ENCODE results near the gene ZNF77.
"Not testable (repeated sequence)": the region's sequence is repeated elsewhere in the genome, so short reads cannot be mapped to it uniquely, and the experiment has no call there.

ZNF77 gene

DNA sequence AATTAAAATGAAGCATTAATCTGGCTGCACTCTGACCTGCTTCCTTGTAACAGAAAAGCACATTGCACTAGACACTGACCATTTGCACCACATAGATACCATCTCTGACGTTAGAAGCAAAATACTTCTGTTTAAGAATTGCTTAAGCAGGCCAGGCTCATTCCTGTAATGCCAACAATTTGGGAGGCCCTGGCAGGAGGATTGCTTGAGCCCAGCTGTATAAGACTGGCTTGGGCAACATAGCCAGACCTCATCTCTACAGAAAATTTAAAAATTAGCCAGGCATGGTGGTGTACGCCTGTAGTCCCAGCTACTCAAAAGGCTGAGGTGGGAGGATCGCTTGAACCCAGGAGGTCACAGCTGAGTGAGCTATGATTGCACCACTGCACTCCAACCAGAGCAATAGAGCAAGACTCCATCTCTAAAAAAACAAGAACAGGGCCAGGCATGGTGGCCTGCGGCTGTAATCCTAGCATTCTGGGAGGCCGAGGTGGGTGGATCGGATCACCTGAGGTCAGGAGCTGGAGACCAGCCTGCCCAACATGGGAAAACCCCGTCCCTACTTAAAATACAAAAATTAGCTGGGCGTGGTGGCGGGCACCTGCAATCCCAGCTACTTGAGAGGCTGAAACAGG, 25.5 kb upstream of the ZNF77 start:
- DNase-seq (ENCODE audit: low read depth): peak; percentile 53

DNA sequence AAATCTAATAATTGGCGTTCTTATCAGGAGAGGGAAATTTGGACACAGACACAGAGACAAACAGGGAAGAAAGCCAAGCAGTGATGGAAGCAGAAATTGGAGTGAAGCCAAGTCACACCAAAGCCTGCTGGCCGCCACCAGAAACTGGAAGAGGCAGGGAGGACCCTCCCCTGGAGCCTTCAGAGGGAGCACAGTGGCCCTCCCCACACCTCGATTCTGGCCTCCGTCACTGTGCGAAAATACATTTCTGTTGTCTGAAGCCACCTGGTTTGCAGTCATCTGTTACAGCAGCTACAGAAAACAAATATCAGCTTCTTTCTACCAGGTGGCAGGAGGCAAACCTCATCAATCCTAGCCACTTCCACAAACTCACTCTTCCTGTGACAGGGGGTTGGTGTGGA, 24.3 kb upstream of the ZNF77 start:
- DNase-seq (ENCODE audit: low read depth): no peak

DNA sequence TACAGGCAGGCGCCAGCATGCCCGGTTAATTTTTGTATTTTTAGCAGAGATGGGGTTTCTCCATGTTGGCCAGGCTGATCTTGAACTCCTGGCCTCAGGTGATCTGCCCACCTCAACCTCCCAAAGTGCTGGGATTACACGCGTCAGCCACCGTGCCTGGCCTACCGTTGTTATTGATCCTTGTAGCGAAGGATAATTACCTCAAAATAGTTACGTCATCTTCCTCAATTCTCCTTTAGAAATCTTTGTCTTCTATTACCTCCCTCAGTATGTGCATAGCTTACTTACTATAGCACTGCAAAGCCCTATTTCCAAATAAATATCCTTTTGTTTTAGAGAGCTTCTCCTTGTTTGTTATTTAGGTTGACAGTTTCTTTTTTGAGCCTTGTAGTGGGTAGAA, 23.2 kb upstream of the ZNF77 start:
- no peak for DNase-seq (ENCODE audit: low read depth)

DNA sequence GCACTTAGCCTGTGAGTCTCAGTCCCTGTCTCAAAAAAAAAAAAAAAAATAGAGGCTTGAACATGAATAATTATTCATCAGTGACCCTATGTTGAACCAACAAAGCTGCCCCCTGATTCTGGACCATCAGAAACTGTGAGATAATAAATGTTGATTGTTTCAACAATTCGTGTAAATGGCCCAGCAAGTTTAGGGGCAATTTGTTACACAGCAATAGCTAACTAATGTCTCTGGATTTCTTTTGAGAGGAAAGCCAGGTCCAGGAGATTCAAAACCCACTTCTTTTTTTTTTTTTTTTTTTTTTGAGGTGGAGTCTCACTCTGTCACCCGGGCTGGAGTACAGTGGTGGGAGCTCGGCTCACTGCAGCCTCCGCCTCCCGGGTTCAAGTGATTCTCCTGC, 20.1 kb upstream of the ZNF77 start:
- no peak for DNase-seq (ENCODE audit: low read depth)

DNA sequence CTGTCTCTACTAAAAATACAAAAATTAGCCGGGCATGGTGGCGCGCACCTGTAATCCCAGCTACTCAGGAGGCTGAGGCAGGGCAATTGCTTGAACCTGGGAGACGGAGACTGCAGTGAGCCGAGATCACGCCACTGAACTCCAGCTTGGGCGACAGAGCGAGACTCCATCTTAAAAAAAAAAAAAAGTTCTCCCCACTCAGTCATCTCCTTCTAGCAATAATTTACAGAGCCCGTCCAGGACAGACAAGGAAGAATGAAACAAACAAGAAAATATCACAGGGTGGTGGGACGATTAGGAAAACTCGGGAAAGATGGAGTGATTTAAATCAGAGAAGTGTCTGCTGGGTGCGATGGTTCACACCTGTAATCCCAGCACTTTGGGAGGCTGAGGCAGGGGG, 18.9 kb upstream of the ZNF77 start:
- not testable (repeated sequence) for DNase-seq (ENCODE audit: low read depth)

DNA sequence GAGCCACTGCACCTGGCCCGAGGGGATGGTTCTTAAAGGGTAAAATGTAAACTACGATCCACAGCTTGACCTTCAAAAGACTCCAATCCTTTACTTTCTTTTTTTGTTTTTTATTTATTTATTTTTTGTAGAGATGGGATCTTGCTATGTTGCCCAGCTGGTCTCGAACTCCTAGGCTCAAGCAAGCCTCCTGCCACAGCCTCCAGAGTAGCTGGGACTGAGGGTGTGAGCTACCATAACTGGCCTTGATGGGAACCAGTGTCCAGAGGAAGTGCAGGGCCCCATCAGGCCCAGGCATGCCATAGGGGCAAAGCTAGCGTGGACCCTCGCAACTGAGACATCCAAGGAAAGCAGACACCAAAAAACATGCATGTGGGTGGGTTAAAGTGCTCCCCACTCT, 18.4 kb upstream of the ZNF77 start:
- DNase-seq (ENCODE audit: low read depth): no peak

DNA sequence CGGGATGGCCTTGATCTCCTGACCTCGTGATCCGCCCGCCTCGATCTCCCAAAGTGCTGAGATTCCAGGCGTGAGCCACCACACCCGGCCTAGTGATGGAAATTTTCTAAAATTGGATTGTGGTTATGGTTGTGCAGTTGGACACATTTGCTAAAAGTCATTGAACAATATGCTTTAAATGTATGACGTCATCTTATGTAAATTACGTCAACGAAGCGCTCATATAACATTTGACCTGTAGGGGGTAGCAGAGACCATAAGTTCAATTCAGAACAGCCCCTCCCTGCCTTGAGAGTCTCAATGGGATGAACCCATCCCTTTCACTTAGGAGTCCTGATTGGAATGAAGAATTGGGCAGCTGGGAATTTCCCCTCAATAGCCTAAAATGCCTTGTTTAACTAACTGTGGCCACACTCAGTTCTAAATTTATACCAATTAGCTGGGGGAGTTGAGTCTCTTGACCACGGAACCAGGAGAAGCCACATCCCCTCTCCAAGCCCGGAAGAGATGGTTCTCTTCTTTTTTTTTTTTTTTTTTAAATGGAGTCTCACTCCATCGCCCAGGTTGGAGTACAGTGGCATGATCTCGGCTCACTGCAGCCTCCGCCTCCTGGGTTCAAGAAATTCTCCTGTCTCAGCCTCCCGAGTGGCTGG, 17.4 kb upstream of the ZNF77 start:
- DNase-seq (ENCODE audit: low read depth): peak; percentile 46

DNA sequence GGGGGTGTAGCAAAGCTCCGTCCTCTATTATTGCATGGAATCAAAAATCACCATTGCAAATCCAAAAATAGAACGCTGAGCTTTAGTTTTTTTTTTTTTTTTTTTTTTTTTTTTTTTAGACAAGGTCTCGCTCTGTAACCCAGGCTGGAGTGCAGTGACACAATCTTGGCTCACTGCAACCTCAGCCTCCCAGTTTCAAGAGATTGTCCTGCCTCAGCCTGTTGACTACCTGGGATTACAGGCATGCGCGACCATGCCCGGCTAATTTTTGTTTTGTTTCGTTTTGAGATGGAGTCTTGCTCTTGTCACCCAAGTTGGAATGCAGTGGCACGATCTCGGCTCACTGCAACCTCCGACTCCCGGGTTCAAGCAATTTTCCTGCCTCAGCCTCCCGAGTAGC, 15.3 kb upstream of the ZNF77 start:
- DNase-seq (ENCODE audit: low read depth): no peak

DNA sequence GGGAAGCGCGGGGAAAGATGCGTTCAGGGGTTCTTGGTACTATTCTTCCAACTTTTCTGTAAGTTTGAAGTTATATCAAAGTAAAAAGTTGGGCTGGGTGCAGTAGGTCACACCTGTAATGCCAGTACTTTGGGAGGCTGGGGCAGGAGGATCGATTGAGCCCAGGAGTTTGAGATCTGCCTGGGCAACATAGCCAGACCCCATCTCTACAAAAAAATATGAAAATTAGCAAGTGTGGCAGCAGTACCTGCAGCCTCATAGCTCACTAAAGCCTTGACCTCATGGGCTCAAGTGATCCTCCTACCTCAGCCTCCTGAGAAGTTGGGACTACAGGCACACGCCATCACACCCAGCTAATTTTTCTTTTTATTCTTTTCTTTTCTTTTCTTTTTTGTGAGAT, 12.4 kb upstream of the ZNF77 start:
- DNase-seq (ENCODE audit: low read depth): no peak

DNA sequence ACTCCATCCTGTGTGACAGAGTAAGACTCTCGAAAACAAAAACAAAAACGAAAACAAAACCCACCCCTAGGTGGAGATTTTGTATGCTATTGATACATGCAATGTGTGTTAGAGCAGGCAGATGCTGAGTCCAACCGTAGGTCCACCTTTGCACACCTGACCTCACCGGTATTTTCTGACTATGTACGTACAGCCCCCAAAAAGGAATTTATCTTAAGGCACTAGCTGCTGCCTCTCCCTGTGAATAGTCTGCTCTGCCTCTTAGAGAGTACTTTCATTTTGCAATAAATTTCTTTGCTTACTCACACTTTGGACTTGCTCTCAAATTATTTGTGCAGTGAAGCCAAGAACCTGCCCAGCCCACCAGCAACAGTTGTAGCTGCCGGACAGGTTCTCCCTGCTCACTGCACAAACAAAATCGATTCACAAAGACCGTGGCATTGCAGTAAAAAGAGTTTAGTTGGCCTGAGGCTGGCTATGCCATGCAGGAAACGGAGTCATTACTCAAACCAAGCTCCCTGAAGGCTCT, 8.2 kb upstream of the ZNF77 start:
- DNase-seq (ENCODE audit: low read depth): no peak

DNA sequence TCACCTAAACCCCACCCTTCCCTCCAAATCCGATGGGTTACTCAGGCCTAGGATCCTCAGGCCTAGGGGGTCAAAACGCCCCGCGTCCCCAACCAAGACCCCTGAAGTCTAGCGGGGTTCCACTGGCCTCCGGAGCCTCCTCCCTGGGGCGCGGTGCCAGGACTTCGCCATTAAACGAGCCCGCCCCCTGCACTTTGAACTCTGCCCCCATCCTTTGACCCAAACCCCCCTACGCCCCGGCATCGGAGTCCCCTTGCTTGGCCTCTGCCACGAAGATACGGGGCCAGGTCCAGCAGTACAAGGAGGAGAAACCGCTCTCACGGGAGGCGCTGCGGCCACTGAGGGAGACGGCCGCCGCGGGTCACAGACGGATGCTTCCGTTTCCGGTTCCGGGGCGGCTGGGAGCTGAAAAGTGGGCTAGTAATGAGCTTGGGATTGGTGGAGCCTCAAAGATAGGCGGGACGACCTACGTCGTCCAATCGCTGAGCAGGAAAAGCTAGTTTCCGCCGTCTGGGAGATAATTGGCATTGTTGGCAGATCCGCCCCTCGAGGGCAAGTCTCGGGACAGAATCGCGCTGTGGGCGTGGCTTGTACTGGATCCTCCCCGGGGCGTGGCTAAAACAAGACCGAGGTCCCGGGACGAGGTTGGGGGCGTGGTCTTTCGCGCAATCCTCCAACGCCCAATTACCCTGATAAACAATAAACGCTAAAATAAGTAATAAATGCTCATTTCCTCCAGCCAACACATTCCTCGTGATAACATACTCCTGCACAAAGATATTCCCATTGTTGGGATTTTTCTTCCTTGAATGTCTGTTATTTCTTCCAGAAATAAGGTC, 5.7 kb upstream of the ZNF77 start:
- peak; percentile 99 for DNase-seq (ENCODE audit: low read depth)

DNA sequence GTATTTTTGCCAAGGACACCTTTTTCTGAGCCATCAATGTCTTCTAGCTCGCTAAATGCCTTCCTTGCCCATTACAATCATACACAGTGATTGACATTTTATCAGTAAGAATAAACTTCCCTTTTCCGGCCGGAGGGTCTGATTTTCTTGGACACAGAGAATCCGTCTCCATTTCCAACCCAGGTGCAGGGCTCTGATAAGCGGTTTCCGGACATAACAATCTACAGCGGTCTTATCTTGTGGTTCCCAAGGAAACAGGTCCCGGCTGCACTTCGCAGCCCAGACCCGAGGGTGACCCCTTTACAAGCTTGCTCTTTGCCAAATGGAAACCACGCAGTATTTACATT, 5.1 kb upstream of the ZNF77 start:
- DNase-seq (ENCODE audit: low read depth): peak; percentile 65

DNA sequence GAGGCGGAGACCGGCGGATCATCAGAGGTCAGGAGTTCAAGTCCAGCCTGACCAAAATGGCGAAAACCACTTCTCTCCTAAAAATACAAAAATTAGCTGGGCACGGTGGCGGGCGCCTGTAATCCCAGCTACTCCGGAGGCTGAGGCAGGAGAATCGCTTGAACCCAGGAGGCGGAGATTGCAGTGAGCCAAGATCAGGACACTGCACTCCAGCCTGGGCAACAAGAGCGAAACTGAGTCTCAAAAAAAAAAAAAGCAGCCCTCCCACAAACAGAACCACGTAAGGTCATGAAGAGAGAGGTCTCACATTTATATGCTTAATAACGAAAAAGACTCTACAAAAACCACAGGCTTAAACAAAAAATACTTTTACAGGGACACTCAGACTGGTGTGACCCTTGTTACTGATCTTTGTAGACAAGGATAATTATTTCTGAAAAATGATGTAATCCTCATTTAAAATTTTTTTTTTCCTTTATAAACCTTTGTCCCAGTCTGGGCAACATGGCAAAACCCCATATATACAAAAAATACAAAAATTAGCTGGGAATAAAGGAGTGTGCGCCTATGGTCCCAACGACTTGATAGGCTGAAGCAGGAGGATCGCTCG, 909 bp upstream of the ZNF77 start:
- DNase-seq (ENCODE audit: low read depth): no peak

DNA sequence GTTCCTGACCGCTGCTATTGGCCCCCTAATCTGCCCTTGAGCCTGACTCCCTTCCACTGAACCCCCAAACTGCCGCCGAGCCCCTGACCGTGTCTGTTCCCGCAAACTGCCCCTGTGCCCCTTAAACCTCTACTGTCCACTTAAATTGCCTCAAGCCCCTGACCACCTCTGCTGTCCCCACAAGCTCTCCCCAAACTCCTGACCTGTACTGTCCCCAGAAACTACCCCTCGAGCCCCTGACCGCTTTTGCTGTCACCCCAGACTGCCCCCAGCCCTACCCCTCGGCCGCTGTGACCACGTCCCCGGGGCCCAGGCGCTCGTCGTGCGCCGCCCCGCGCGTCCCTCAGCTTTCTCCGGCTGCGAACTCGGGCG, 382 bp downstream of the ZNF77 start:
- no peak for DNase-seq (ENCODE audit: low read depth)

DNA sequence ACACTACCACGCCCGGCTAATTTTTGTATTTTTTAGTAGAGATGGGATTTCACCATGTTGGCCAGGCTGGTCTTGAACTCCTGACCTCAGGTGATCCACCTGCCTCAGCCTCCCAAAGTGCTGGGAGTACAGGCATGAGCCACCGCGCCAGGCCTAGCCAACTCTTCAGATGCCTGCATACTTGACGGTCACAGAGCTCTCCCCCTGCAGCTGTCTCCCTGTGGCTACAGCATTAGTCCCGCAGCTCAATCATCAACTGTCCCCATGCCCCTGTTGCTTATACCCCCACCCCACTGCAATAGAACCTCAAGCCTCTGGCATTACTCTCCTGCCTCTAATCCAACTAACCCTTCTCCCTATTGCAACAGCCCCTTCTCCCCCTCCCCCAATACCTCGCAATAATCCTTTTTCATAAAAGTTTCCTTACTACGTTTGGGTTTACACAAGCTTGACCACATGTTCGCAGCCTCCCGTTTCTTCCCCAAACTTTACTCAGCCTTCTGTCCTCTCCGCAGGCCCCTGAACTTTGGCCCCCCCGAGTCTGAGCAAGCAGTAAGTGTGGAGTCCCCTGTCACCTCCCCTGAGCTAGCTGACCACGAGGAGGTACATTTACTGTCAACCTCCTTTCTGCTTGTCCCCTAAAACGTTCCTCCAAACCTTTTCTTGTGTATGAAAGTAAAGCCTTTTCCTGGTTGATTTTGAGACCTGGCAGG, 1.7 kb downstream of the ZNF77 start:
- no peak for DNase-seq (ENCODE audit: low read depth)

DNA sequence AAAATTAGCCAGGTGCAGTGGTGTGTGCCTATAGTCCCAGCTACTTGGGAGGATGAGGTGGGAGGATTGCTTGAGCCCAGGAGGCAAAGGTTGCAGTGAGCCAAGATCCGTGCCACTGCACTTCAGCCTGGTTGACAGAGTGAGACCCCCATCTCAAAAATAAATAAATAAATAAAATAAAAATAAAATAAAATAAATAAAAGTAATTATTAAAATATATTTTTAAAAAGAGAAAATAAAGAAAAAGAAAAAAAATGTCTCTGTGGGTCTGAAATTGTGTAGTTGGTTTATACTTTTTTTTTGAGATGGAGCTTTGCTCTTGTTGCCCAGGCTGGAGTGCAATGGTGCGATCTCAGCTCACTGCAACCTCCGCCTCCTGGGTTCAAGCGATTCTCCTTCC, 8.9 kb downstream of the ZNF77 start:
- DNase-seq (ENCODE audit: low read depth): not testable (repeated sequence)

DNA sequence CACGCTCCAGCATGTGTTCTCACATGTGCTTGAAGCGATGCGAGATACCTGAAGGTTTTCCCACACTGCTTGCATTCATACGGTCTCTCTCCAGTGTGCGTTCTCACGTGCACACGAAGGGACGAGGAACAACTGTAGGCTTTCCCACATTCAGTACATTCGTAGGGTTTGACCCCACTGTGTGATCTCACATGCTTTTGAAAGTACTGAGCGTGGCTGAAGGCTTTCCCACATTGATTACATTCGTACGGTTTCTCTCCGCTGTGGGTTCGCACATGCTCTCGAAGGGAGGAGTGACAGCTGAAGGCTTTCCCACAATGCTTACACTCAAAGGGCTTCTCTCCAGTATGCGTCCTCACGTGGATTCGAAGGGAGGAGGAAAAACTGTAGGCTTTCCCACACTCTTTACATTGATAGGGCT, 11.3 kb downstream of the ZNF77 start:
- no peak for DNase-seq (ENCODE audit: low read depth)

DNA sequence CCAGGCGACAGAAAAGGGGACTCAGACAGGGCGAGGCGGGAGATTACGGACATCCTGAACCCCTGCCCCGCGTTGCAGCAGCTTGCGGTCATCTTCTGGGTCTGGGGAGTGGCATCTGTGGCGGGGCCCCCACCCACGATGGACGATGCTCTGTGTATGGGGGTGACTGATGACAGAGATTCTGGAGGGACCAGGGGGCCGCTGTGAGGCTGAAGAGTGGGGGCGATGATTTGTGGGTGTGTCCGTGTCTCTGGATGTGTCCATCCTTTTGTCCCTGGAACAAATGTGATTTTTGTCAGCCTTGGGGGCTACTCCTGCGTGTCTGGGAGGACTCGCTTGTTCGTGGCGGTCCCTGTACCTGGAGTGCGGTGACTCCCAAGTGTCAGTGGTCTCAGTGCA, 17.7 kb downstream of the ZNF77 start:
- no peak for DNase-seq (ENCODE audit: low read depth)

DNA sequence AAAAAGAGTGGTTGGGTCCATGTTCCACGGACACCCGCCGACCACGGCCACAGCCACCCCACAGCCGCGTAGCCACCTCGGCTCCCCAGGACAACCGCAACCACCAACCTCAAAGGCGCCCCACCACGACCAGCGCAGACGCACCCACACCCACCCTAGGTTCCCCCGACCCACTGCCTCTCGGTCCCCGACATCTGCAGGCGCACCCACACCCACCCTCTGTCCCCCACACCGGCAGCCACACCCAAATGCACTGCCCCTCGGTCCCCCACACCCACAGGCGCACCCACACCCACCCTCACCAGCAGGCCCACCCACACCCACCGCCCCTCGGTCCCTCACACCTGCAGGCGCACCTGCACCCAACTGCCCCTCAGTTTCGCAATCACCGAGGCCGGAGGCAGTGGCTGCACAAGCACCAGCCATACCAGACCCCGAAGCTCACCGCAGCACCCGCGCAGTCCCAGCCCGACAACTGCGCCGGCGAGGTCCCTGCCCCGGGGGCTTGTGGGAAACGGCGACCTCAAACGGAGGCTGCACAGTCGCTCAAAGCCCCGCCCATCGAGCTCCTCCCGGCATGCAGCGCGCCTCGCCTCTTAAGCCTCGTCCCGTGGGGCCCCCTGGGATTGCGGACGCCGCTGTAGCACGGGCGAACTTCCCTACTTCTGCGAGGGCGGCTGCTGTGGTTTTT, 18.3 kb downstream of the ZNF77 start:
- no peak for DNase-seq (ENCODE audit: low read depth)

DNA sequence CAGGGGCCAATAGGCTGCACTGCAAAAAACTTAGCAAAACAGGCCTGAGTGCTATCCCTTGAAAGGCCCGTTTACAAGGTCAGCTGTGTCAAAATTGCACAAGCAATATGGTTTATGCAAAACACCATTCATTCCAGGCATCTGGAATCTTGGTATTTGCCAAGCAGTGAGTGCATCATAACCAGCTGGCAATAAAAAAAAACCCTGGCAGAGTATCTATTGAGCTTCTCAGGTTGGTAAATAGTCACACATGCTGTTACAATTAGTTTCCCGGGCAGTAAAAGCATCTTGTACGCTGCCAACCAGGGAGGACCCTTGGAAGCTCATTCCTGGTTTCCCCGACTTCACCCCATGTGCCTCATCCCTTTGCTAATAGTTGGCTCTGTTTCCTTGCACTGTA, 21.3 kb downstream of the ZNF77 start:
- peak; percentile 23 for DNase-seq (ENCODE audit: low read depth)

DNA sequence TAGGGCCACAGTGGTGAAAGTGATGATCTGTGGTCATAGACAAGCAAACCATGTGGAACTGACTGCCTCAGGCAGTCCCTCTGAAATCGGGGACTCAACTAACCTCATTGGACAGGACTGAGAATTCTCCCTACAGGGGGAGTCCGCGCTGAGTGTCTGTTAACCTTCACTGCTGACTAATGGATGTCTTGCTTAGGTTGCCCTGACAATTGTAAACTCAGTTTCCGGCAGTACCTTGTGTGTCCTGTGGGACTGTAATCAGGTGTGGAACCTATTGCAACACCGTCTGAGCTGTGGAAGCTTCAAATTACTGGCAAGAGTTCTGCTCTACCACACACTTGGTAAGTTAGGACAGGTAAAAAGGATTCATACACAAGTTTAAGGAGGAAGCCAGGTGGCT, 21.8 kb downstream of the ZNF77 start:
- peak; percentile 24 for DNase-seq (ENCODE audit: low read depth)

Data from iris pigment epithelial cell (primary cell).